A549 (cell line): Measurements from ENCODE around the gene RIMBP2.

ENCODE experiments used
- EP300 ChIP-seq, 2 experiments: fragments of >200 bp; sonication (Bioruptor Twin); formaldehyde crosslinking; IDR thresholded peaks; 2 replicates in 1 of 2; 3 replicates in 1 of 2; pipeline ENCODE4 v1.6.1; 2016 to 2017
- JUN ChIP-seq, 2 experiments: fragments of >200 bp; sonication (Bioruptor Twin); formaldehyde crosslinking; IDR thresholded peaks; 2 replicates in 1 of 2; 3 replicates in 1 of 2; pipeline ENCODE4 v1.6.1; 2016 to 2017
- PHF8 ChIP-seq: fragments of 200-600 bp; sonication (generic); IDR thresholded peaks from 2 replicates; pipeline ENCODE4 v1.6.1; 2016; ENCODE audit warnings: low read depth, mild to moderate bottlenecking, antibody characterized with exemption, moderate library complexity, borderline replicate concordance
- POLR2A ChIP-seq: IDR thresholded peaks from 2 replicates; pipeline ENCODE4 v1.6.1; 2012; ENCODE audit warnings: mild to moderate bottlenecking, low read length
- TF ChIP-seq, protein P1 (sequence below): fragments of >200 bp; sonication (Bioruptor Twin); formaldehyde crosslinking; IDR thresholded peaks from 3 replicates; pipeline ENCODE4 v1.5.1; 2016
- TF ChIP-seq, protein P2 (sequence below): fragments of 200-600 bp; sonication (generic); IDR thresholded peaks from 2 replicates; pipeline ENCODE4 v1.6.1; 2016; ENCODE audit warnings: antibody characterized with exemption, mild to moderate bottlenecking, moderate library complexity

DNA sequence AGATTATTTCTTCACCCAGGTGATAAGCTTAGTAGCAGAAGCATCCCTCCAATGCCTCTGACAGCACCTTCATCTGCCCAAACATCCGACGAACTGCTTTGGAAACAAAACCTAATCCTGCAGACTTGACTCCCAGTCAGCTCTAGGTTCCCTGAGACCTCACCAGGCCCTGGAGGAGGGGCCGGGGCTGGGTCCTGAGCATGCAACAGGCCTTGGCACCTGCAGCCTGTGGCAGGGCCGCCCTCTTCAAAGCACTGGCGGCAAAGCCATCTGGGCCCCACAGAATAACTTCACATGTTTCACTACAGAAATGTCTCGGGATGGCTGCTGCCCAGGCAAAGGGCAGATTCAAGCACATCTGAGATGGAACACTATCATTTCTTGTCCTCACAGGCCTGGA, 245.1 kb downstream of the RIMBP2 start:
- TF ChIP-seq, protein P1, sequence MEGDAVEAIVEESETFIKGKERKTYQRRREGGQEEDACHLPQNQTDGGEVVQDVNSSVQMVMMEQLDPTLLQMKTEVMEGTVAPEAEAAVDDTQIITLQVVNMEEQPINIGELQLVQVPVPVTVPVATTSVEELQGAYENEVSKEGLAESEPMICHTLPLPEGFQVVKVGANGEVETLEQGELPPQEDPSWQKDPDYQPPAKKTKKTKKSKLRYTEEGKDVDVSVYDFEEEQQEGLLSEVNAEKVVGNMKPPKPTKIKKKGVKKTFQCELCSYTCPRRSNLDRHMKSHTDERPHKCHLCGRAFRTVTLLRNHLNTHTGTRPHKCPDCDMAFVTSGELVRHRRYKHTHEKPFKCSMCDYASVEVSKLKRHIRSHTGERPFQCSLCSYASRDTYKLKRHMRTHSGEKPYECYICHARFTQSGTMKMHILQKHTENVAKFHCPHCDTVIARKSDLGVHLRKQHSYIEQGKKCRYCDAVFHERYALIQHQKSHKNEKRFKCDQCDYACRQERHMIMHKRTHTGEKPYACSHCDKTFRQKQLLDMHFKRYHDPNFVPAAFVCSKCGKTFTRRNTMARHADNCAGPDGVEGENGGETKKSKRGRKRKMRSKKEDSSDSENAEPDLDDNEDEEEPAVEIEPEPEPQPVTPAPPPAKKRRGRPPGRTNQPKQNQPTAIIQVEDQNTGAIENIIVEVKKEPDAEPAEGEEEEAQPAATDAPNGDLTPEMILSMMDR: no peak
- TF ChIP-seq JUN (IDR thresholded peaks at IDR 0.05) (no peak), EP300 (IDR thresholded peaks at IDR 0.05) (no peak), PHF8 (no peak), POLR2A (no peak)
- TF ChIP-seq, protein P2, sequence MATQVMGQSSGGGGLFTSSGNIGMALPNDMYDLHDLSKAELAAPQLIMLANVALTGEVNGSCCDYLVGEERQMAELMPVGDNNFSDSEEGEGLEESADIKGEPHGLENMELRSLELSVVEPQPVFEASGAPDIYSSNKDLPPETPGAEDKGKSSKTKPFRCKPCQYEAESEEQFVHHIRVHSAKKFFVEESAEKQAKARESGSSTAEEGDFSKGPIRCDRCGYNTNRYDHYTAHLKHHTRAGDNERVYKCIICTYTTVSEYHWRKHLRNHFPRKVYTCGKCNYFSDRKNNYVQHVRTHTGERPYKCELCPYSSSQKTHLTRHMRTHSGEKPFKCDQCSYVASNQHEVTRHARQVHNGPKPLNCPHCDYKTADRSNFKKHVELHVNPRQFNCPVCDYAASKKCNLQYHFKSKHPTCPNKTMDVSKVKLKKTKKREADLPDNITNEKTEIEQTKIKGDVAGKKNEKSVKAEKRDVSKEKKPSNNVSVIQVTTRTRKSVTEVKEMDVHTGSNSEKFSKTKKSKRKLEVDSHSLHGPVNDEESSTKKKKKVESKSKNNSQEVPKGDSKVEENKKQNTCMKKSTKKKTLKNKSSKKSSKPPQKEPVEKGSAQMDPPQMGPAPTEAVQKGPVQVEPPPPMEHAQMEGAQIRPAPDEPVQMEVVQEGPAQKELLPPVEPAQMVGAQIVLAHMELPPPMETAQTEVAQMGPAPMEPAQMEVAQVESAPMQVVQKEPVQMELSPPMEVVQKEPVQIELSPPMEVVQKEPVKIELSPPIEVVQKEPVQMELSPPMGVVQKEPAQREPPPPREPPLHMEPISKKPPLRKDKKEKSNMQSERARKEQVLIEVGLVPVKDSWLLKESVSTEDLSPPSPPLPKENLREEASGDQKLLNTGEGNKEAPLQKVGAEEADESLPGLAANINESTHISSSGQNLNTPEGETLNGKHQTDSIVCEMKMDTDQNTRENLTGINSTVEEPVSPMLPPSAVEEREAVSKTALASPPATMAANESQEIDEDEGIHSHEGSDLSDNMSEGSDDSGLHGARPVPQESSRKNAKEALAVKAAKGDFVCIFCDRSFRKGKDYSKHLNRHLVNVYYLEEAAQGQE: no peak
